ENCODE results near the gene KLF13. TPM values are rescaled to one million over a fixed set of nuclear protein-coding genes. Genes with fewer than 3 reads are reported as not detected.

KLF13 gene
- total and polyA plus RNA-seq, 2 donors (not counting 1 experiment from before 2014, with no cell fraction given), result 65.5 to 140 TPM

GRCh38 chr15:31305796-31306425 is 20.7 kb upstream of the KLF13 start:
- H3K27ac Mint-ChIP-seq, result no peak overlapping the region
- Histone ChIP-seq H3K79me2 (ENCODE audit: control insufficient read depth, insufficient read depth, low read length) (peaks cover 4% of the 10 kb centered on the region), H3K4me2 (replicated peaks; ENCODE audit: low read depth, low read length, poor library complexity, severe bottlenecking) (no peak overlapping the region), H3K9me3 (ENCODE audit: control extremely low read depth in 1 of 3, control insufficient read depth in 2 of 3, insufficient read depth in 1 of 3, low read length in 2 of 3) (no peaks in the 10 kb centered on the region), H4K20me1 (ENCODE audit: control insufficient read depth, insufficient read depth, low read length, poor library complexity, severe bottlenecking) (no peaks in the 10 kb centered on the region), H3K27me3 (replicated peaks in 1 of 4; ENCODE audit: control extremely low read depth in 1 of 4, control insufficient read depth in 3 of 4, insufficient read depth in 4 of 4, low read length in 3 of 4) (peaks cover 0 to 4% (median 0%) of the 10 kb centered on the region in 4 experiments), H3K27ac (ENCODE audit: low read length in 2 of 2) (no peak overlapping the region), H3K4me3 (ENCODE audit: control extremely low read depth in 1 of 5, extremely low read depth in 1 of 5, insufficient read depth in 1 of 5, low read depth in 2 of 5, low read length in 4 of 5) (no peak overlapping the region), H3K4me1 (ENCODE audit: control insufficient read depth in 2 of 2, insufficient read depth in 2 of 2, low read length in 2 of 2) (peaks cover 34 to 61% of the 10 kb centered on the region in 2 donors), H3K36me3 (replicated peaks in 1 of 2; ENCODE audit: control extremely low read depth in 1 of 2, control insufficient read depth in 1 of 2, extremely low read depth in 1 of 2, insufficient read depth in 2 of 2, low read length in 1 of 2) (no peaks in the 10 kb centered on the region), H2AFZ (ENCODE audit: insufficient read depth, low read depth, low read length, poor library complexity, severe bottlenecking) (no peak overlapping the region), H3K9ac (ENCODE audit: low read length) (no peak overlapping the region)
- CTCF ChIA-PET, result interaction anchor here (0.6 kb wide), 1 partner anchor 153 kb away, joined by 3 read pairs; no protein-coding TSS in a partner anchor
- H3K4me1 Mint-ChIP-seq, result peaks cover 57% of the 10 kb centered on the region
- H3K27me3 Mint-ChIP-seq, result no peaks in the 10 kb centered on the region
- no peak for DNase-seq
- WGBS (ENCODE audit: insufficient coverage), result 96% methylated on average over 12 of the region's 12 CpGs
- POLR2A ChIA-PET, result no interaction called here
- H3K4me3 Mint-ChIP-seq, result no peak overlapping the region
- no peak for ATAC-seq (ENCODE audit: low read depth)
- no peaks in the 10 kb centered on the region for H3K9me3 Mint-ChIP-seq (ENCODE audit: insufficient read depth)
- intact Hi-C loops (cut with micrococcal nuclease), result no loop called here
- no peak for TF ChIP-seq EZH2 (IDR thresholded peaks at IDR 0.05; ENCODE audit: borderline replicate concordance, insufficient read depth, low read depth, low read length, poor library complexity, severe bottlenecking)
- TF ChIP-seq, protein P1, sequence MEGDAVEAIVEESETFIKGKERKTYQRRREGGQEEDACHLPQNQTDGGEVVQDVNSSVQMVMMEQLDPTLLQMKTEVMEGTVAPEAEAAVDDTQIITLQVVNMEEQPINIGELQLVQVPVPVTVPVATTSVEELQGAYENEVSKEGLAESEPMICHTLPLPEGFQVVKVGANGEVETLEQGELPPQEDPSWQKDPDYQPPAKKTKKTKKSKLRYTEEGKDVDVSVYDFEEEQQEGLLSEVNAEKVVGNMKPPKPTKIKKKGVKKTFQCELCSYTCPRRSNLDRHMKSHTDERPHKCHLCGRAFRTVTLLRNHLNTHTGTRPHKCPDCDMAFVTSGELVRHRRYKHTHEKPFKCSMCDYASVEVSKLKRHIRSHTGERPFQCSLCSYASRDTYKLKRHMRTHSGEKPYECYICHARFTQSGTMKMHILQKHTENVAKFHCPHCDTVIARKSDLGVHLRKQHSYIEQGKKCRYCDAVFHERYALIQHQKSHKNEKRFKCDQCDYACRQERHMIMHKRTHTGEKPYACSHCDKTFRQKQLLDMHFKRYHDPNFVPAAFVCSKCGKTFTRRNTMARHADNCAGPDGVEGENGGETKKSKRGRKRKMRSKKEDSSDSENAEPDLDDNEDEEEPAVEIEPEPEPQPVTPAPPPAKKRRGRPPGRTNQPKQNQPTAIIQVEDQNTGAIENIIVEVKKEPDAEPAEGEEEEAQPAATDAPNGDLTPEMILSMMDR (IDR thresholded peaks at IDR 0.05), result no peak

Data from B cell (primary cell).